ENCODE results near the gene ADCY7.

The ADCY7 gene

DNA sequence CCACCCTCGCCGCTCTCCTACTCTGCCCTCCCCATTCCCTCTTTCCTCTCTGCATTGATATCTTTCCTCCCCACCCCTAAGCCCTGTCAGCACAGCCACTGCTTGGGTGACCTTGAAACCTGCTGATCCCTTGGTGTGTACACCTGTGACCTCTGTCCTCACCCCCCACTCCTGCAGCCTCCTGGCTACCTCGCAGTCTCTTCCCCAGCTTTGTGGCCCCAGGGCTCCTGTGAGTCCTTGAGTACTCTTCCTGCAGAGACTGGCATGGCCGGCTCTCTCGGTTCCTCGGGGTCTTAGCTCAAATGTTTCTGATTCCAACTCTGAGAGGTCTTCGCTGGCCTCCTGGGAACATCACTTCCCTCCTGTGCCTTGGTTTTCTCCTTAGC lies 31.7 kb downstream of the ADCY7 start:
- no peak for DNase-seq (ENCODE audit: low read depth)
- TF ChIP-seq, protein P1, sequence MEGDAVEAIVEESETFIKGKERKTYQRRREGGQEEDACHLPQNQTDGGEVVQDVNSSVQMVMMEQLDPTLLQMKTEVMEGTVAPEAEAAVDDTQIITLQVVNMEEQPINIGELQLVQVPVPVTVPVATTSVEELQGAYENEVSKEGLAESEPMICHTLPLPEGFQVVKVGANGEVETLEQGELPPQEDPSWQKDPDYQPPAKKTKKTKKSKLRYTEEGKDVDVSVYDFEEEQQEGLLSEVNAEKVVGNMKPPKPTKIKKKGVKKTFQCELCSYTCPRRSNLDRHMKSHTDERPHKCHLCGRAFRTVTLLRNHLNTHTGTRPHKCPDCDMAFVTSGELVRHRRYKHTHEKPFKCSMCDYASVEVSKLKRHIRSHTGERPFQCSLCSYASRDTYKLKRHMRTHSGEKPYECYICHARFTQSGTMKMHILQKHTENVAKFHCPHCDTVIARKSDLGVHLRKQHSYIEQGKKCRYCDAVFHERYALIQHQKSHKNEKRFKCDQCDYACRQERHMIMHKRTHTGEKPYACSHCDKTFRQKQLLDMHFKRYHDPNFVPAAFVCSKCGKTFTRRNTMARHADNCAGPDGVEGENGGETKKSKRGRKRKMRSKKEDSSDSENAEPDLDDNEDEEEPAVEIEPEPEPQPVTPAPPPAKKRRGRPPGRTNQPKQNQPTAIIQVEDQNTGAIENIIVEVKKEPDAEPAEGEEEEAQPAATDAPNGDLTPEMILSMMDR (IDR thresholded peaks at IDR 0.05; ENCODE audit: low read length, missing control alignments), result no peak

DNA sequence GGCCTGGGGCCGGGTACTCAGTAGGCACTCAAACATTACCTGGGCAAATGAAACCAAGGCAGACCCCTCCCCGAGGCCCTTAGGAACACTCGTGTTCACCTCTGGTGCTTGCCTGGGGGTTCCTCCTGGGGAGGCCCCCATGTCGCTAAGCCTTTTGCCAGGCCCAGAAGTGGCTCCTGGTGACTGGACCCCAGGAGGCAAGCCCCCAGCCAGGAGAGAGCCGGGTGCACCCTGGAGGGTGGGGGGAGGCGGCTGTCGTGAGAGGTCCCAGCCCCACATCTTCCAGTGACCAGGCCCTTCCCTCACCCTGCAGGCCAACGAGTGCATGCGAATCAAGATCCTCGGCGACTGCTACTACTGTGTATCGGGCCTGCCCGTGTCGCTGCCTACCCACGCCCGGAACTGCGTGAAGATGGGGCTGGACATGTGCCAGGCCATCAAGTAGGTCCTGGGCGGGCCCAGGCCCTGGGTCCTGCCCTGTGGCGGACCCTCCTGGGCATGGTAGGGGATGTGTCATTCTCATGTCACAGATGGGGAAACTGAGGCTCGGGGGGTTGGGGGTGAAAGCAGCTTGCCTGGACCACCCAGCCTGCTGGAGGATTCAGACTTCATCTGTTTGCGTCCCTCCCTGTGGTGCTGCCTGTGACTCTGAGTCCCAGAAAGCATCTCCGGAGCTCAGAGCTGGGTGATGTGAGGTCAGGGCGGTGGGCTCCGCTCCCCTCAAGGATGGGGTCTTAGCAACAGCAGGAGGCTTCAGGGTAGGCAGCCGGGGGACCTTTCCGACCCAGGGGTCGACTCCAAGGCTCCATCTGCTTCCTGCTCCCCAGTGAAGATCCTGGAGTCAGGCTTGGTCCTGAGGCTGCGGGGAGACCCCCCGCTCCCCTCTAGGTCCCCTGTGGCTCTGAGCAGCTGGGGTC lies 32.5 kb downstream of the ADCY7 start:
- H3K4me3 ChIP-seq (replicated peaks; ENCODE audit: low read depth, low read length), result no peak overlapping the region
- DNase-seq (ENCODE audit: low read depth), result no peak
- TF ChIP-seq, protein P1 (IDR thresholded peaks at IDR 0.05; ENCODE audit: low read length, missing control alignments), result no peak

More for the DNA sequence above, 31.7 kb downstream of the ADCY7 start:
- no peak overlapping the region for H3K4me3 ChIP-seq (replicated peaks; ENCODE audit: low read depth, low read length)

DNA sequence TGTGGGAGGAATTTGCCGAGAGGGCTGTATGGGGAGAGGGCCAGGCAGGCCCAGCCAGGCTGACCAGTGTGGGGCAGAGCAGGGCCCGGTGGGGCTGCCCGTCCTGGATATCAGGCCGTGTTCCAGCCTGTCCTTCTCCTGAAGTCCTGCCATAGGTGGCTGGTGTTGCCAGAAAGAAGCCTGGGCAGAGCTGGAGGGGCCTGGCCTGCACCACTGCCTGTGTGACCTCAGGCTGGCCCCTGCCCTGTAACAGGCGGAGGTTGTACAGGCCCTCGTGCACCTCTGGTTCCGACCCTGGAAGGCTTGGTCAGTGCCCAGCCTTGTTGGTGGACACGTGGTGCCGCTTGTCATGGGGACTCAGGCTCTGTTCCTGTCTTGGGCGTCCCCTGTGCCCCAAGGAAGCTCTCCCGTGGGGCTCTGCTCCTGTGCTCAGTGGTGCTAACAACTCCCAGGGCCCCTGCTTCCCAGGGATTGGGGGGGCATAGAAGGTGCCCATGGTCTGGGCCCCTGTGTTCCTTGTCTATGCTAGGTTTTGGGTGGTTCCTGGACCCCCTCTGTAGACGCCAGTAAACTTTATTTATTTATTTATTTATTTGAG lies 33.3 kb downstream of the ADCY7 start:
- TF ChIP-seq, protein P1 (IDR thresholded peaks at IDR 0.05; ENCODE audit: low read length, missing control alignments), result no peak
- DNase-seq (ENCODE audit: low read depth), result no peak
- H3K4me3 ChIP-seq (replicated peaks; ENCODE audit: low read depth, low read length), result no peak overlapping the region

DNA sequence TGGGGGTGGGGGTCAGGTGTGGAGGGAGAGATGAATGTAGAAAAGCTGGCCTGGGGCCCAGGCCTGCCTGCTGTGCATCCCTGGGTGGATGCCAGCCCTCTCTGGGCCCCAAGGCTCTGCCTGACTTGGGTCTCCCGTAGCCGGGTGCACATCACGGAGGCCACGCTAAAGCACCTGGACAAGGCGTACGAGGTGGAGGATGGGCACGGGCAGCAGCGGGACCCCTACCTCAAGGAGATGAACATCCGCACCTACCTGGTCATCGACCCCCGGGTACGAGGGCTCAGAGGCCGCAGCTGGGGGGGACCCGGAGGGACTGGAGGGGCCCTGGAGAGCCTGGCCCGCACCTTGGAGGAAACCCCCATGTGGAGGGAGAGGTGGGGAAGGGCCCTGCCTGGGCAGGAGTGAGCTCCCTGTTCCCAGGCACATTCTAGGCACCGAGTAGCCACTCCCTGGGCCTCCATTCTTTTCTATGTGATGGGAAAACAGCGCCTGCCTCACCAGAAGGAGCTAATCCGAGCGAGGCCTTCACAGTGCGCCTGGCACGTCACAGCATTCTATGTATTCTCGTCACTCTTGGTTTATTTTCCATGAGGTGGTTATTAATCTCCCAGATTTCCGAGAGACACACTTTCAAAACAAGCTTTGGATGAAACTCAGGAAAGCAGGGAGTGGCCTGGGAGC lies 34.7 kb downstream of the ADCY7 start:
- DNase-seq (ENCODE audit: low read depth), result peak; percentile 19
- H3K4me3 ChIP-seq (replicated peaks; ENCODE audit: low read depth, low read length), result no peak overlapping the region
- TF ChIP-seq, protein P1 (IDR thresholded peaks at IDR 0.05; ENCODE audit: low read length, missing control alignments), result no peak

DNA sequence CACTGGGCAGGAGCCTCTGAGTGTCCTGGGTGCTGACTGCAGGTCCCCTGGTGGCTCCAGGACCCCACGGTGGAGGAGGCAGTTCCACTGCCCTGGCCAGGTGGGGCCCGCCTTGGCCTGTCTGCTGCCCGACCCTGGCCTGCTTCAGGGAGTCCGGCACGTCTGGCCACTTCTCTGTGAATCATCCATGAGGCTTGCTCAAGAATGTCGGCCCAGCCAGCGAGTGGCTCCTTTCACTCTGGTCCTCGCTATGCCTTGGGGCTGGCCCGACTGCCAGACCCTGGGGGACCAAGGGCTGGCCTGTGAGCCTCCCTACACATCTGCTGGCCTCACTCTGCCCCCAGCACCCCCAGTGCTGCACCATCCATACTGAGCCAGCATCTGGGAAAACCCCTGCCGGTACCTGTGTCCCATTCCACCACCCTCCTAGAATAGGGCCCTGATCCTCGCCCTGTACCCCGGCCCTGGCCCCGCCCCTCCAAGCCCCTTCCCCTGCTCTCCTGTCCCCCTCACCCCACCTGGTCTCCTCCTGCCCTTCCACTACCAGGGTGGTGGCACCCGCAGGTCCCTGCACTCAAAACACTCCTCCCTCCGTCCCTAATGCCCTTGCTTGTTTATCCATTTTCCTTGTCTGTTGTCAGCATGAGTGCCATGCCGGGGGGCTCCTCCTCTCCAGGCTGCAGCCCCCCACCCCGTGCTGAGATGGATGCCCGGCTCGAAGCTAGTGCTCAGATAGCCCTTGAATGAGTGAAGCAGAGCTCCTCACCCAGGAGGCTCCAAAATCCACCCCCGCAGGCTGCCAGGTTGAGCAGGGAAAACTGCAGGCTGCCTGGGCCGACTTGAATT lies 35.5 kb downstream of the ADCY7 start:
- TF ChIP-seq, protein P1 (IDR thresholded peaks at IDR 0.05; ENCODE audit: low read length, missing control alignments), result no peak
- H3K4me3 ChIP-seq (replicated peaks; ENCODE audit: low read depth, low read length), result no peak overlapping the region
- peak; percentile 55 for DNase-seq (ENCODE audit: low read depth)

DNA sequence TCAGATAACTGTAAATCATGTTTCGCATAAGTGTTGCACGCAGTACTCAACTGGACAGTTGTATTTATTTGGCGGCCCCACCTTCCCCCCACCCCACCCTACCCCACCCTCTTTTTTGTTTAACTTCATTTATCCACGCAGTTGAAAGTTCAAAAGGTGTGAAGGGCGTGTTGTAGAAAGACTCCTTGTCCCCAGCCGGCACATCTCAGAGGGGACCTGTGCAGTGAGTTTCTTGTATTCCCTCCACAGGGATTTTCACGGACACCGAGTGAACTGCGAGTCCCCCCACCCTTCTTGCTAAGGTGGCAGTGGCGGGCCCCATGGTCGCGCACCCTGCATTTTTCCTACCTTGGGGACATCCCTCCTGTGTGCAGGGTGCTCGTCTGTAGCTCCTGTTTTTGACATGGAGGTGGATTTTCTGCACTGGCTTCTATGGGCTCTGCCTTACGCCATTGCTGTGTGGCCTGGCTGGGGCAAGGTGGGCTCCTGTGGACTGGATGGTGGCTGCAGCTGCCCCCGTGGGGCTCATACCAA lies 36.2 kb downstream of the ADCY7 start:
- TF ChIP-seq, protein P1 (IDR thresholded peaks at IDR 0.05; ENCODE audit: low read length, missing control alignments), result no peak

More for the DNA sequence above, 36.2 kb downstream of the ADCY7 start:
- no peak for DNase-seq (ENCODE audit: low read depth)
- H3K4me3 ChIP-seq (replicated peaks; ENCODE audit: low read depth, low read length), result no peak overlapping the region
